ENCODE results near the gene SHANK1. TPM values are rescaled to one million over a fixed set of nuclear protein-coding genes. Genes with fewer than 3 reads are reported as not detected.

The SHANK1 gene
- total and polyA plus RNA-seq, 12 donors: 1.5 to 22.6 (median 9.0) TPM

- DNase-seq: peak; percentile 46 to 74 (median 66)
- no peak for TF ChIP-seq POLR2A (IDR thresholded peaks at IDR 0.05)
- no peak for TF ChIP-seq CTCF (IDR thresholded peaks at IDR 0.05)
- no peaks in the 10 kb centered on the region for H3K36me3 ChIP-seq (replicated peaks in 1 of 2)
- no peaks in the 10 kb centered on the region for H3K4me1 ChIP-seq (replicated peaks in 1 of 2)
- no peak overlapping the region for H3K27ac ChIP-seq
- H3K27me3 ChIP-seq: peaks cover 14% of the 10 kb centered on the region
- no peak overlapping the region for H3K4me3 ChIP-seq
- 29 to 41% (median 35%) methylated on average over 6 of the region's 6 CpGs for WGBS, 4 donors
- no peaks in the 10 kb centered on the region for H3K9me3 ChIP-seq (replicated peaks in 1 of 3)
- intact Hi-C loops (cut with DNase I): no loop called here
Measured at GRCh38 chr19:50646074-50646807, 73.4 kb downstream of the SHANK1 start.

- H3K4me3 ChIP-seq: no peak overlapping the region
- no peaks in the 10 kb centered on the region for H3K4me1 ChIP-seq (replicated peaks in 1 of 2)
- no peak for DNase-seq
- WGBS, 4 donors: 56 to 72% (median 67%) methylated on average over 6 of the region's 6 CpGs
- peaks cover 14% of the 10 kb centered on the region for H3K27me3 ChIP-seq
- no peaks in the 10 kb centered on the region for H3K36me3 ChIP-seq (replicated peaks in 1 of 2)
- no peaks in the 10 kb centered on the region for H3K9me3 ChIP-seq (replicated peaks in 1 of 3)
- no peak overlapping the region for H3K27ac ChIP-seq
- no peak for TF ChIP-seq CTCF (IDR thresholded peaks at IDR 0.05)
- TF ChIP-seq POLR2A (IDR thresholded peaks at IDR 0.05): no peak
- intact Hi-C loops (cut with DNase I): no loop called here
Measured at GRCh38 chr19:50645107-50645506, 74.5 kb downstream of the SHANK1 start.

DNA sequence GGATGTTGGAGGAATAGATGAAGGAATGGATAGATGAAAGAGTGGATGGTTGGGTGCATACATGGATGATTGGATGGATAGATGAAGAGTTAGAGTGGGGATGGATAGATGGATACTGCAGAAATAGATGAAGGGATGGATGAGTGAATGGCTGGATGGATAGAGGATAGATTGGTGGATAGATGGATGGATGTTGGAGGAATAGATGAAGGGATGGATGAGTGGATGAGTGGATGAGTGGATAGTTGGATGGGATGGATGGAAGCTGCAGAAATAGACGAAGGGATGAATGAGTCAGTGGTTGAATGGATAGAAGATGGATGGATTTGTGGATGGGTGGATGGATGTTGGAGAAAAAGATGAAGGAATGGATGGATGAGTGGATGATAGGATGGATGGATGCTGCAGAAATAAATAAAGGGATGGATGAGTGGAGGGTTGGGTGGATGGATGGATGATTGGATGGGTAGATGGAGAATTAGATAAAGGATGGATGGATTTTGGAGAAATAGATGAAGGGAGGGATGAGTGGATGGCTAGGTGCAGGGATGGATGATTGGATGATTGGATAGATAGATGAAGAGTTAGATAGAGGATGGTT is 75.2 kb downstream of the SHANK1 start:
- WGBS, 4 donors: 31 to 39% (median 35%) methylated on average over 1 of the region's 1 CpG
- Histone ChIP-seq H3K36me3 (replicated peaks in 1 of 2) (no peaks in the 10 kb centered on the region), H3K27me3 (peaks cover 14% of the 10 kb centered on the region), H3K27ac (no peak overlapping the region), H3K4me1 (replicated peaks in 1 of 2) (no peaks in the 10 kb centered on the region), H3K9me3 (replicated peaks in 1 of 3) (no peaks in the 10 kb centered on the region), H3K4me3 (no peak overlapping the region)
- DNase-seq: no peak
- intact Hi-C loops (cut with DNase I): no loop called here
- TF ChIP-seq CTCF (IDR thresholded peaks at IDR 0.05) (no peak), POLR2A (IDR thresholded peaks at IDR 0.05) (no peak)

- TF ChIP-seq POLR2A (IDR thresholded peaks at IDR 0.05) (no peak), CTCF (IDR thresholded peaks at IDR 0.05) (no peak)
- Histone ChIP-seq H3K27ac (no peak overlapping the region), H3K9me3 (replicated peaks in 1 of 3) (no peaks in the 10 kb centered on the region), H3K4me3 (no peak overlapping the region), H3K36me3 (replicated peaks in 1 of 2) (no peaks in the 10 kb centered on the region), H3K27me3 (peaks cover 5% of the 10 kb centered on the region), H3K4me1 (replicated peaks in 1 of 2) (no peaks in the 10 kb centered on the region)
- no peak for DNase-seq
- WGBS, 4 donors: 67 to 76% (median 69%) methylated on average over 2 of the region's 2 CpGs
- intact Hi-C loops (cut with DNase I): no loop called here
Measured at GRCh38 chr19:50640368-50640767, 79.2 kb downstream of the SHANK1 start.
